Measurements from ENCODE around the gene RRP1B. TPM values are rescaled to one million over a fixed set of nuclear protein-coding genes. Genes with fewer than 3 reads are reported as not detected.

Gene RRP1B
- total RNA-seq, 1 donor from 2014 or later, result 20.8 TPM

GRCh38 chr21:43723648-43724047 lies 64.3 kb downstream of the RRP1B start:
- no peak for DNase-seq (ENCODE audit: low read depth in 2 of 2)

GRCh38 chr21:43726686-43727518 lies 67.5 kb downstream of the RRP1B start:
- no peak for DNase-seq (ENCODE audit: low read depth in 2 of 2)

GRCh38 chr21:43727519-43728153 lies 68.3 kb downstream of the RRP1B start:
- DNase-seq (ENCODE audit: low read depth in 2 of 2), result no peak

- DNase-seq (ENCODE audit: low read depth in 2 of 2), result no peak
Measured at GRCh38 chr21:43728154-43728466, 68.8 kb downstream of the RRP1B start.

- peak; percentile 89 to 95 for DNase-seq (ENCODE audit: low read depth in 2 of 2)
Measured at GRCh38 chr21:43728467-43729390, 69.4 kb downstream of the RRP1B start.

GRCh38 chr21:43731476-43731875 lies 72.1 kb downstream of the RRP1B start:
- DNase-seq (ENCODE audit: low read depth in 2 of 2), result no peak

GRCh38 chr21:43731891-43732711 lies 72.7 kb downstream of the RRP1B start:
- no peak for DNase-seq (ENCODE audit: low read depth in 2 of 2)

GRCh38 chr21:43733060-43733459 lies 73.7 kb downstream of the RRP1B start:
- DNase-seq (ENCODE audit: low read depth in 2 of 2), result no peak

- DNase-seq (ENCODE audit: low read depth in 2 of 2), result no peak
Measured at GRCh38 chr21:43733529-43734071, 74.2 kb downstream of the RRP1B start.

- DNase-seq (ENCODE audit: low read depth in 2 of 2), result no peak
Measured at GRCh38 chr21:43734131-43734927, 75.0 kb downstream of the RRP1B start.

GRCh38 chr21:43734928-43735229 lies 75.5 kb downstream of the RRP1B start:
- DNase-seq (ENCODE audit: low read depth in 2 of 2), result no peak

- no peak for DNase-seq (ENCODE audit: low read depth in 2 of 2)
Measured at GRCh38 chr21:43735236-43736091, 76.1 kb downstream of the RRP1B start.

GRCh38 chr21:43736224-43736883 lies 77.0 kb downstream of the RRP1B start:
- peak in 1 of 2 donors; percentile 52 for DNase-seq (ENCODE audit: low read depth in 2 of 2)

GRCh38 chr21:43737158-43737950 lies 78.0 kb downstream of the RRP1B start:
- DNase-seq (ENCODE audit: low read depth in 2 of 2), result no peak

- DNase-seq (ENCODE audit: low read depth in 2 of 2), result no peak
Measured at GRCh38 chr21:43739621-43740435, 80.5 kb downstream of the RRP1B start.

- DNase-seq (ENCODE audit: low read depth in 2 of 2), result peak in 1 of 2 donors; percentile 33
Measured at GRCh38 chr21:43740497-43741156, 81.3 kb downstream of the RRP1B start.
